GM21381 (cell line): Measurements from ENCODE around the gene ACSM5.
"Not testable (repeated sequence)": the region's sequence is repeated elsewhere in the genome, so short reads cannot be mapped to it uniquely, and the experiment has no call there.

Experiments
- ATAC-seq: cut with Tn5 transposase; IDR thresholded peaks from one replicate; pipeline ENCODE4 v1.9.1; 2021; ENCODE audit warnings: mild to moderate bottlenecking, moderate library complexity; ENCODE audit not compliant: unreplicated experiment

ACSM5 gene

DNA sequence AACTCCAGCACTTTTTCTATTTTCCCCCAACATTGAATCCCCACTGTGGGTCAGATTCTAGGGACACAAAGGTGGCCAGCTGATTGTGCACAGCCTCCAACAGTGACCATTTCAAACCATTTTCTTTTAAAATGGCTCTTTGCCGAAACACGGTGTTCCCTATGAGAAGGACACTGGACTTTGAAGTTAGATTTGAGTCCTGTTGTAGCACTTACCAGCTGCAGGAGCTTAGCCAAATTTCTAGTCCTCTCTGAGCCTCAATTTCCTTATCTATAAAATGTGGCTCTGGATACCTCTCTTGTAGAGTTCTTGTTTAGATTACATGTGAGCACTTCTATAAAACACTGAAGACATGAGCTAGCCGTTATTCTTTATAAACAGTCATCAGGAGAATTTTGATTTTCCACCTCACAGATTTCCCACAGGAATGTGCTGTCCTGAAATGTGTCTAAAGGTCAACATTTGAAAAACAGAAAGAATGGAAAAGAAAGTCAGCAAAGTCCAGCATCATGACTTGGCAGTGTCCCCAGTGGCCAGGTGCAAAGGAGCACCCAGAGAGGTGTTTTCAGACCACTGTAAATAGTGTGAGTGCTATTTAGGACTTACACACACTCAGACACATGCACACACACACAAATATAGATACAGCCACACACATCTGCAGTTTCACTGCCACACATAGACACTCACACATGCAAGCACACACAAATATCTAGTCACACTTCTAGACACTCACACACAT lies 37.5 kb downstream of the ACSM5 start:
- ATAC-seq, result not testable (repeated sequence)

- not testable (repeated sequence) for ATAC-seq
Measured at GRCh38 chr16:20451364-20451763, 42.0 kb downstream of the ACSM5 start, which contains the start of gene ACSM2A. Gene ACSM2A, plus strand, starts transcription at chr16:20451521. Its CDS starts 8,594 bp downstream, at chr16:20460115.

- not testable (repeated sequence) for ATAC-seq
Measured at GRCh38 chr16:20453633-20454032, 44.3 kb downstream of the ACSM5 start.

- not testable (repeated sequence) for ATAC-seq
Measured at GRCh38 chr16:20459227-20459626, 49.9 kb downstream of the ACSM5 start.

DNA sequence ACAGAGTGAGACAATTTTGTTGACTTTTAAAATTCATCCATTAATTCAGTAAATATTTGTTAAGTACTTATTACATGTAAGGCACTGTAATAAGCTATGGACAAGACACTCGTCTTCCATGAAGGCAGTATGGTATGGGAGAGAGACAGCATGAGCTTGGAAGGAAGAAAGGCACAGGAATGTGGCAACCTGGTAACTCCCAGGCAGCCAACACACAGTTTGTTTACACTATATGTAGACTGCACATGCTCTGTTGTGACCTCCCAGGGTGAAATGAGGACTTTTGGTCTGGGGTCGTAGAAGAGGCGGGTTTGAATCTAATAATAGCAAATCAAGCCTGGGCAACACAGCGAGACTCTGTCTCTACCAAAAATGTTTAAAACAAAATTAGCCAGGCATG lies 51.0 kb downstream of the ACSM5 start:
- ATAC-seq, result not testable (repeated sequence)

DNA sequence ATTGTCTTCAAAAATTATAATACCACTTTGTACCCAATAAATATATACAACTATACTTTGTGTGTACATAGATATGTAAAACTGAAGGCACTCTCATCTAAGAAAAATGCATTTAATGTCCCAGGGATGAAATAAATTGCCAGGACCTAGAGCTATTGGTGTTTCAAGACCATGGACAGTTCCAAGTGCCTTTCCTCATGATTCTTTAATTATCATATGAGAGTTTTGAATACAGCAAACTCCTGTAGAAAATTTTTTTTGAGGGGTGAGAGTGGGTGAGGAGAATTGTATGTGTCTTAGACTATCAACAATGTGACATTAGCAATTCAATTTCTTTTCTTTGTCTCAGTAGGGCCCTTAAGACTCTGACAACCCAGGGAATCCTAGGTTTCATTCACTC lies 59.6 kb downstream of the ACSM5 start:
- not testable (repeated sequence) for ATAC-seq

DNA sequence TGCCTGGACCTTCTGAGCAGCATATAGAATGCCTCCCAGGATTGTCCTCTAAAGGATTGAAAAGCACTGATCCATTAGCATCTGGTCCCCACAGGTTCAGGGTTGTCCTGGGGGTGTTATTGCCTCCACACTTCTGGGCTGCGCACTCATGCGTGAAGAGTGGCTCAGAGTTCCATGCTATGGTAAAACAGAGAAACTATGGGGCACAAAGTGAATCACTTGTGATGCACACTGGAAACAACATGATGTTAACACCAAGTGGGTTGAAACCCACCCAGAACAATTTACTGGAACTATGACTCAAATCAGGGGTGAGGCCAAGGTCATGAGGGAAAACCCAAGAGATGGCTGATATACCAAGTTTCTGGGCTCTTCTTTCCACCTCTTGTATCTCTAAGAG lies 60.6 kb downstream of the ACSM5 start:
- not testable (repeated sequence) for ATAC-seq

- ATAC-seq, result not testable (repeated sequence)
Measured at GRCh38 chr16:20470732-20471131, 61.4 kb downstream of the ACSM5 start.

GRCh38 chr16:20477188-20477744 lies 67.9 kb downstream of the ACSM5 start:
- ATAC-seq, result not testable (repeated sequence)

- not testable (repeated sequence) for ATAC-seq
Measured at GRCh38 chr16:20483989-20484388, 74.7 kb downstream of the ACSM5 start.

- no peak for ATAC-seq
Measured at GRCh38 chr16:20484726-20485125, 75.4 kb downstream of the ACSM5 start.

GRCh38 chr16:20485408-20485807 lies 76.1 kb downstream of the ACSM5 start:
- ATAC-seq, result no peak
